HL-60 (cell line): ENCODE results near the gene FANCC.

Experiments
- GABPA ChIP-seq: IDR thresholded peaks from 2 replicates; pipeline ENCODE4 v1.6.1; 2012; ENCODE audit warnings: low read depth
- TF ChIP-seq, protein P1 (sequence below): IDR thresholded peaks from one replicate; pipeline ENCODE4 v1.5.1; 2011; ENCODE audit warnings: low read length, control low read depth, inconsistent platforms; ENCODE audit not compliant: insufficient read depth

GRCh38 chr9:95060916-95061315, 256.6 kb downstream of the FANCC start:
- TF ChIP-seq, protein P1, sequence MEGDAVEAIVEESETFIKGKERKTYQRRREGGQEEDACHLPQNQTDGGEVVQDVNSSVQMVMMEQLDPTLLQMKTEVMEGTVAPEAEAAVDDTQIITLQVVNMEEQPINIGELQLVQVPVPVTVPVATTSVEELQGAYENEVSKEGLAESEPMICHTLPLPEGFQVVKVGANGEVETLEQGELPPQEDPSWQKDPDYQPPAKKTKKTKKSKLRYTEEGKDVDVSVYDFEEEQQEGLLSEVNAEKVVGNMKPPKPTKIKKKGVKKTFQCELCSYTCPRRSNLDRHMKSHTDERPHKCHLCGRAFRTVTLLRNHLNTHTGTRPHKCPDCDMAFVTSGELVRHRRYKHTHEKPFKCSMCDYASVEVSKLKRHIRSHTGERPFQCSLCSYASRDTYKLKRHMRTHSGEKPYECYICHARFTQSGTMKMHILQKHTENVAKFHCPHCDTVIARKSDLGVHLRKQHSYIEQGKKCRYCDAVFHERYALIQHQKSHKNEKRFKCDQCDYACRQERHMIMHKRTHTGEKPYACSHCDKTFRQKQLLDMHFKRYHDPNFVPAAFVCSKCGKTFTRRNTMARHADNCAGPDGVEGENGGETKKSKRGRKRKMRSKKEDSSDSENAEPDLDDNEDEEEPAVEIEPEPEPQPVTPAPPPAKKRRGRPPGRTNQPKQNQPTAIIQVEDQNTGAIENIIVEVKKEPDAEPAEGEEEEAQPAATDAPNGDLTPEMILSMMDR: no peak
- TF ChIP-seq GABPA: no peak
